GM04504 (cell line): ENCODE results near the gene AGRN.
A peak's percentile ranks its signal among the peaks of the same experiment; 100 is the strongest.
"Not testable (repeated sequence)": the region's sequence is repeated elsewhere in the genome, so short reads cannot be mapped to it uniquely, and the experiment has no call there.

Experiments
- DNase-seq: peaks from one replicate; pipeline ENCODE4 v3.0.0-alpha.2; 2012; ENCODE audit warnings: low read depth

AGRN gene

GRCh38 chr1:981955-982558, 37.9 kb upstream of the AGRN start, which contains the start of gene PERM1:
Gene PERM1 (minus strand): TSS chr1:982093. CDS start chr1:981029, 1,064 bp downstream.
- DNase-seq: no peak

DNA sequence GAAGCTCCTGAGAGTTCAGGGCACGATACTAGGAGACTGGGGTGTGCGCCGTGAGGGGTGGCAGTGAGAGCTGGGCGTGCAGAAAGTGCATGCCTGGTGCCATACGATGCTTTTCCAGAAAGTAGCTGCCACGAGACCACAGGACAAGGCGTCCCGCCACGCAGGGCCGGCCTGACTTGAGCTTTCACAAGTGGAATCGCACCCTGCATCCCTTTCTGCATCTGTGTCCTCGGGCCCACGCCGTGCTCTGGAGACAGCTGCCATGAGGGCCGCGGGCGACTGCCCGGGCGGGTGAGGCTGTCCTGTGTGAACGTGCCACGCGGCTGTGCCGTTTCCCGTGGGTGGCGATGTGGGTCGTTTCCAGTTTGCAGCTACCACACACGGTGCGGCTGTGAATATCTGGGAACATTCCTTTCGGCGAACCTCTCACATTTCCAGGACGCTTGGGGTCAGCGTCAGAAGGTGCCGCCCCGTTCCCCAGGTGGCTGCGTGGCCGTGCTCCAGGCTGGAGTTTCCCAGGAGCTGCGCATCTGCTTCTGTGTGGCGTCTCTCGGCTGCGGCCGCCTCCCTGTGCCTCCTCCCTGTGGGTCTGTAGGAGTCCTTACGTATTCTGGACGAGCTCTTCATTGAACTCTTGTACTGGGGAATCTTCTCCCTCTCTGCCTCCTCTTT, 37.0 kb upstream of the AGRN start:
- no peak for DNase-seq

DNA sequence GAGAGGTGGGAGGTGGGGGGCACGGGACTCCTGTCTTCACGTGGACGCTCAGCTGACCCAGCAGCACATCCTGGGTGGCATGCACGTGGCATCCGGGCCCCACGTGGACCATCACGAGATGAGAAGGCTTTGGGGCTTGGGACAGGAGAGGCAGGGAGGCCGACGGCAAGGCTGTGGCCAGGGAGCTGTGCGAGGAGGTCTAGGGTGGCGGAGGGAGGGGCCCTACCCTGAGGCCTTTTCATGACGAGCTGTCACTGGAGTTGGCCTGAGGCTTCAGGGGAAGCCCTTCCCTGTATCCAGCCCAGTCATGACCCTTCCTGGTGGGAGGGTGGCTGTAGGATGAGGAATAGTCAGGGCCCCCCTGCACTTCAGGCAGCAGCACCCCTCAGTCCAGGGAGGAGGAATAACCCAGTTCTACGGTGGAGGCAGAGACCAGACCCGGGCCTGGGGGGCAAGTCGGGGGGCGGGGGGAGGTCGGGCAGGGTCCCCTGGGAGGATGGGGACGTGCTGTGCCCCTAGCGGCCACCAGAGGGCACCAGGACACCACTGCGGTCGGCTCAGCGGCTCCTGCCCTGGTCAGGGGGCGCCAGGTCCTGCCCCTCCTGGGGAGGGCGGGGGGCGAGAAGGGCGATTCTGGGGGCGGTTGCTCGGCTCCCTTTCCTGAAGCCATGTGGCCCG, 36.0 kb upstream of the AGRN start:
- DNase-seq: no peak

- DNase-seq: no peak
Measured at GRCh38 chr1:984476-984814, 35.5 kb upstream of the AGRN start.

DNA sequence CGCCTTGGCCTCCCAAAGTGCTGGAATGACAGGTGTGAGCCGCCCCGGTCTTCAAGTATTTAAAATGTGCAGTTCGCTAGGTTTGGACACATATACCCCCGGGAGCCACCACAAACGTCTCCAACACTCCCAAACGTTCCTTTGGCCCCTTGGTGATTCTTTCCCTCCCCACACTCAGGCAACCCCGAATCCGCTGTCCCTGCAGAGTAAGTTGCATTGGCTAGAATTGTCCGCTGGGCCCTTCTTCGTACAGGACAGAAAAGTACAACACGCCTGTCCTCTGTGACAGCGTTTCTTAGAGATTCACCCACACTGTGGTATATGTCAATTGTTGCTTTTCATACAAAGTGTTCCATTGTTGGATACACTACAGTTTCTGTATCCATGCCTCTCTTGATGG, 34.8 kb upstream of the AGRN start:
- no peak for DNase-seq

- not testable (repeated sequence) for DNase-seq
Measured at GRCh38 chr1:988061-988460, 31.9 kb upstream of the AGRN start.

GRCh38 chr1:991275-991674, 28.6 kb upstream of the AGRN start:
- DNase-seq: not testable (repeated sequence)

GRCh38 chr1:991895-992294, 28.0 kb upstream of the AGRN start:
- DNase-seq: no peak

GRCh38 chr1:992362-992761, 27.6 kb upstream of the AGRN start:
- no peak for DNase-seq

GRCh38 chr1:993379-993995, 26.4 kb upstream of the AGRN start:
- DNase-seq: no peak

- not testable (repeated sequence) for DNase-seq
Measured at GRCh38 chr1:994546-994945, 25.4 kb upstream of the AGRN start.

GRCh38 chr1:995665-996633, 24.0 kb upstream of the AGRN start:
- DNase-seq: no peak

- DNase-seq: no peak
Measured at GRCh38 chr1:996851-997712, 22.8 kb upstream of the AGRN start.

DNA sequence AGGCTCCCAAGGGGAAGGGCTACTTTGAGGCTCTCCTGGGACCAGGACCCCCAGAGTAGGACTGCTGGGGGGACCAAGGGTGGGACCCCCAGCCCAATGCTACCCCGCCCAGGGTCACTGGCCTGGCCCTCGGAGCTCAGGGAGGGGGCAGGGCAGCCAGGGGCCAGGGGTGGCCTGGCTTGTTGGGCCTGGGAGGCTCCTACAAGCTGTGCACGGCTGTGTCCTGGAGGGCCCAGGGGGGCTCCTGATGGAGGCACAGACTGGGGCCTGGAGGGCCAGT, 22.3 kb upstream of the AGRN start:
- no peak for DNase-seq

DNA sequence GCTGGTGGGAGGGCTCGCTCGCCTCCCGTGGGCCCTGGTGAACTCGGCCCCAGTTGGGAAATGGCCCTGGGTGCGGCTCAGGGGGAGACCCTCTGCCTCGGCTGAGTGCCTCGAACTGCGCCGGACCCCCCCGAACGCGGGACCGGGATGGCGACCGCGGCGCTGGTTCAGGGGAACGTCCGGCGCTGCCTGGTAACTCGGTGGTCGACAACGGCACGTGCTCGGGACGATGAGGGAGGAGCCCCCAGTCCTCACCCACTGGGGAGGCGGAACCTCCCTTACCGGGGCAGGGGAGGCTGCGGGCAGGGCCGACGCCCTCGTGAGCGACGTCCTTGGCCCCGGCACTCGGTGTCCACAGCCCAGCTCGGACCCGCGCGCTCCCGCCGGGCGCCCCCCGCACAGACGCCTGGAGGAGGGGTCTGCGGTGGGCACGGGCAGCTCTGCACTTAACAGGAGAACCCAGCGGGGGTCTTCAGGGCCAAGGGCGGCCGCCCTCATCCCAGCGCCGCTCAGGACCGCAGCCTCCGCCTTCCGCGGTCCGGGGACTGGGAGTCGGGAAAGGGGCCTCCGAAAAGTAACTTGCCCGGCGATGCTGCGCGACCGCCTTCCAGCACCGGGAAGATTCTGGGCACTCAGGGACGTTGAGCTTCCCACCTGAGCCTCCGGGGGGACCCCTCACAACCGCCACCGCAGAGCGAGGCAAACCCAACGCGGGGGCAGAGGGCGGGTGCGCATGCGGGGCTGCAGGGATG, 21.8 kb upstream of the AGRN start:
- DNase-seq: no peak

DNA sequence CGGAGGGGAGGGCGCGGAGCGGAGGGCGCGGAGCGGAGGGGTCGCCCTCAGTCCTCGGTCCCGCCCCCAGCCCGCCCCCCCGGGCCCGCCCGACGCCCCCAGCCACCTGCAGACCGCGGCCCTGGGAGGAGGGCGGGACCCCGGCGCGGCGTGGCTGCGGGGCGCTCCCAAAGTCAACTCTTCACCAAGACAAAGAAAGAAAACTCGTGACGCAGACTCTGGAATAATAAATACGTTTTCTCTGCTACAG, 21.2 kb upstream of the AGRN start:
- no peak for DNase-seq

GRCh38 chr1:998995-999724, 20.8 kb upstream of the AGRN start:
- no peak for DNase-seq

DNA sequence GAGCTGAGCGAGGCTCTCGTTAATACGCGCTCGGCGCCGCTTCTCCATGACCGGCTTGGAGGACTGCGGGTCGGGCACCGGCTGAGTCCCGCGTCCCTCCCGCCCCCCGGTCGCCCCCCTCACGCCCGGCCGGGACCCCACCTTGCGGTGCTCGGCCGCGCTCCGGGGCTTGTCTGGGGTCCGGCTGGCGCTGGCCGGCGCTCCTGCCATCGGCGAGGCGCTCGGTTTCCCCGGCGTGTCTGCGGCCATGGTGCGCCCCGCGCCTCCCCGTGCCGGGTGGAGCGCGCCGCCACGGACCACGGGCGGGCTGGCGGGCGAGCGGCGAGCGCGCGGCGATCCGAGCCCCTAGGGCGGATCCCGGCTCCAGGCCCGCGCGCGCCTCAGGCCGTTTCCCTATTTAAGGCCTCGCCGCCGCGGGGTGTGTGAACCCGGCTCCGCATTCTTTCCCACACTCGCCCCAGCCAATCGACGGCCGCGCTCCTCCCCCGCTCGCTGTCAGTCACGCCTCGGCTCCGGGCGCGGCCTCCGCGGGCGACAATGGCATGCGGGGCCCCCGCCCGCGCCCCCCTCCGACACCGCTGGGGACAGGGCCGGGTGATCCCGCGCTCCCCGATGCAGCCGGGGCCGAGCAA, 20.1 kb upstream of the AGRN start, which contains the start of gene HES4:
Gene HES4 (minus strand): TSS at position 373 of the 632 bp plus-strand sequence. CDS start 124 bp downstream, at position 249.
- peak; percentile 82 for DNase-seq

DNA sequence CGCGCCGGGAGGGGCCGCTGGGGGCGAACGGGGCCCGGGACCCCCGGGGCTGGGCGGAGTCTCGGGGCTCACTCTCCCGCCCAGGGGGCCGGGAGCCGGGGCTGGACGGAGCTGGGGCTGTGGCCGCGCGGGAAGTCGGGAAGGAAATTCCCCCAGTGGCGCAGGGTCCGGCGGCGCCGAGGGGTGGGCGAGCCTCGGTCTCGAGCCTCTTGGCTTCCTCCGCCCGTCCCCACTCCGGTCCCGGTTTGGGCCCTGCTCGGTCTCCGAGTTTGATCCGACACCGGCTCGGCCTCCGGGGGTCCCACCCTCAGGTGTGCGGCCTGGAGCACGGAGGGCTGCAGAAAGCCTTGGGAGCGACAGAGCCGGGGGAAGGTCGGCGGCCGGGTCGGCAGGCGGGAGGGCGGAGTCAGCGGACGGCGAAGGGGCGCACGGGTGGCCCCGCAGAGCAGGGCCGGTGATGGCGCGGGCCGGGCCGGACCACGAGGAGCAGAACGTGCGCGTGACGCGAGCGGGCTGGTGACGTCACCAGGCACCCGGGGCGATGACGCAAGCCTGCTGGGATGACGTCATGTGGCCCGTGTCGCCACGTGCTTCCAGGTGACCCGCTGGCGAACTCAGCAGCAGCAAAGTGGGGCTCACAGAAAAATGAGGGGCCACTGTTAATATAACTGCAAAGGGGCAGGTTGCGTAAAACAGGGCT, 19.4 kb upstream of the AGRN start:
- DNase-seq: no peak
